Central memory CD8-positive, alpha-beta T cell (primary cell): ENCODE measurements around the gene CNTNAP2.

Source experiments
- ATAC-seq: fragments of 150-1000 bp; cut with Tn5 transposase; replicated peaks from 2 replicates; pipeline ENCODE4 v1.10.0; 2022; ENCODE audit warnings: mild to moderate bottlenecking, moderate FRiP score, moderate number of reproducible peaks; ENCODE audit not compliant: poor library complexity, severe bottlenecking; ENCODE audit errors: extremely low read depth
- DNase-seq, 2 donors: peaks; one replicate each; pipeline ENCODE4 v3.0.0; 2021; ENCODE audit warnings: low spot score in 2 of 2
- H3K27ac Mint-ChIP-seq: one replicate; pipeline ENCODE4 v1.8.0; 2022; ENCODE audit warnings: low read depth, mild to moderate bottlenecking, moderate library complexity, mixed read lengths
- H3K27me3 Mint-ChIP-seq: one replicate; pipeline ENCODE4 v1.8.0; 2022; ENCODE audit warnings: mixed read lengths
- H3K36me3 Mint-ChIP-seq: one replicate; pipeline ENCODE4 v1.8.0; 2022; ENCODE audit warnings: mild to moderate bottlenecking, moderate library complexity, mixed read lengths; ENCODE audit not compliant: insufficient read depth
- H3K4me1 Mint-ChIP-seq: one replicate; pipeline ENCODE4 v1.8.0; 2022; ENCODE audit warnings: mixed read lengths
- H3K4me3 Mint-ChIP-seq: one replicate; pipeline ENCODE4 v1.8.0; 2022; ENCODE audit warnings: mild to moderate bottlenecking, moderate library complexity, mixed read lengths
- H3K9me3 Mint-ChIP-seq: one replicate; pipeline ENCODE4 v1.8.0; 2022; ENCODE audit warnings: mixed read lengths

Gene CNTNAP2

DNA sequence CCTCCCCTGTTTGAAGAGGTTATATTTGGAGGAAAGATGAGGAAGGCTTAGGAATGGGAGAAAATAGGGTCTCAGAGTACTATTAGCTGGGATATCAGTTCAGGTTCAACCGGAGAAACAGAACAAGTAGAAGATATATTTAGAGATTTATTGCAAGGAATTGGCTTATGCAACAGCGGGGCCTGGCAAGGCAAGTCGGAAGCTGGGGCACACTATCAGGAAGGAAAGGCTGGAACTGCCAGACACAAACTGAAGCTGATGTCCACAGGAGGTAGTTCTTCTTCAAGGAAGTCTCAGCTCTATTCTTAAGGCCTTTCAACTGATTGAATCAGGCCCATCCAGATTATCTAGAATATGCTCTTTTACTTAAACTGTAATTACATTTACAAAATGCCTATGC lies 1534.4 kb downstream of the CNTNAP2 start:
- no peaks in the 10 kb centered on the region for H3K36me3 Mint-ChIP-seq
- no peak overlapping the region for H3K4me3 Mint-ChIP-seq
- DNase-seq (no peak), ATAC-seq (no peak)
- no peaks in the 10 kb centered on the region for H3K27me3 Mint-ChIP-seq
- peaks cover 25% of the 10 kb centered on the region for H3K9me3 Mint-ChIP-seq
- H3K27ac Mint-ChIP-seq = no peak overlapping the region
- no peaks in the 10 kb centered on the region for H3K4me1 Mint-ChIP-seq

DNA sequence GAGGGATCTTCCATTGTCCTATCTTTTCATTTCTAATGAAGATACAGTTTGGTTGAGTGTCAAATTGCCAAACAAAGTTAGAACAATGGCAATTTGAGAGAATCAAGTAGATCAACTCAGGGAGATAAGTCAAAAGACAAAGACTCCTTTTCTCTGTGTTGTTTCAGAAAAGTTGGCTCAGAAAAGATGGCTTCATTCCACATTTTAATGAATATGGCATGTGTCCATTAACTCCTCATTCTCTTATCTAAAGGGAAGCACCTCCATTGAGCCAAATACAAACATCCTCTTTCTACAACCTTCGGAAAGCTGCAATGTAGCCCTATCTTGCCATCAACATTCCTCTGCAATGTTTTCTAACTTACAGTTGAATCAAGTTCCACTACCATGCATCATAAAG lies 1535.0 kb downstream of the CNTNAP2 start:
- no peak overlapping the region for H3K4me3 Mint-ChIP-seq
- no peak for ATAC-seq

DNA sequence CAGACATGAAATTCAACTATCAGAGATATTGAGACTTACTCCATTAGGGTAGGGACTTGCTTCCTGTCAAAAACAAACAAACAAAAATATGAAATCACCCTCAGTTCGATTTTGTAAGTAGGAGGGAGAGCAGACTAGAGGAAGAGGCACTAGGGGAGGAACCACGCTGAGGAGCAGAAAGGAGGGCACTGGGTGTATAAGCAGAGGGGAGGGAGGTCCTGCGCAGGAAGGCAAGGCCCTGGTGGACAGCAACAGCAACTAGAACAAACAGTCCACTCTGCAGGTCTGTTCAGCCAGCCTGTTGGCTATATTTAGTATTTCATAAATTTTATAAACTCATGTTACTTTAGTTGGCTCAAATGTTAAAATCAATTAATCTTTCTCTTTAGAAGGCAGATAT lies 1536.9 kb downstream of the CNTNAP2 start:
- Mint-ChIP-seq H3K4me3 (no peak overlapping the region), H3K36me3 (no peaks in the 10 kb centered on the region), H3K27me3 (no peaks in the 10 kb centered on the region), H3K4me1 (no peaks in the 10 kb centered on the region), H3K9me3 (peaks cover 30% of the 10 kb centered on the region), H3K27ac (no peak overlapping the region)
- no peak for DNase-seq
- ATAC-seq = no peak

More for the DNA sequence above, 1535.0 kb downstream of the CNTNAP2 start:
- Mint-ChIP-seq H3K36me3 (no peaks in the 10 kb centered on the region), H3K27ac (no peak overlapping the region), H3K27me3 (no peaks in the 10 kb centered on the region), H3K4me1 (no peaks in the 10 kb centered on the region), H3K9me3 (peaks cover 29% of the 10 kb centered on the region)
- DNase-seq = no peak

DNA sequence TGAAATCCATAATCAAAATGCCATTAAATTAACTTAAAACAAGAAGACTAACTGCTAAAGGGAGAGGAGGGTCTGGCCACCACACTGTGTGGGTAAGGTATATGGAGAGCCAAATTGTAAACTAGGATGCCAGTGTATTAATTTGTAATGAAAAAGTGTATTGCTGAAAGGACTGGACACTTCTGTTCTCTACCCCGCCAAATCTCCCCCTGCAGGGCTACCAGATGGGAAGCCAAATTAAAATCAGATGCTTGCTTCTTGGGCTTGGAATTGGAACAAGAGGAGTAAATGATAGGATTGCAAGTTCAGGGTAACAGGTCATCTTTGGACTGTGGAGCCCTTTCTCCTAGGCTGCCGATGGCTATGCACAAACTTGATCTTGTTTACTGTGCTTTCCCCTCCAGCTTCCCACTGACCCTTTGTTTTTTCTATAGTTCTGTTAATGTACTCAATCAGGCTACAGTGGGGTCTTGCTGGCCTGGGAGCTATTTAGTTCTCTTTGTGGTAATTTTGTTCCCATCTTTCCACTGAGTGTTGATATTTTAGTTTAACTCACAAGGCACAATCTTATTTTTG lies 1541.9 kb downstream of the CNTNAP2 start:
- Mint-ChIP-seq H3K36me3 (no peaks in the 10 kb centered on the region), H3K27ac (no peak overlapping the region), H3K9me3 (peaks cover 21% of the 10 kb centered on the region), H3K4me1 (no peaks in the 10 kb centered on the region), H3K27me3 (no peaks in the 10 kb centered on the region), H3K4me3 (no peak overlapping the region)
- DNase-seq (no peak), ATAC-seq (no peak)

DNA sequence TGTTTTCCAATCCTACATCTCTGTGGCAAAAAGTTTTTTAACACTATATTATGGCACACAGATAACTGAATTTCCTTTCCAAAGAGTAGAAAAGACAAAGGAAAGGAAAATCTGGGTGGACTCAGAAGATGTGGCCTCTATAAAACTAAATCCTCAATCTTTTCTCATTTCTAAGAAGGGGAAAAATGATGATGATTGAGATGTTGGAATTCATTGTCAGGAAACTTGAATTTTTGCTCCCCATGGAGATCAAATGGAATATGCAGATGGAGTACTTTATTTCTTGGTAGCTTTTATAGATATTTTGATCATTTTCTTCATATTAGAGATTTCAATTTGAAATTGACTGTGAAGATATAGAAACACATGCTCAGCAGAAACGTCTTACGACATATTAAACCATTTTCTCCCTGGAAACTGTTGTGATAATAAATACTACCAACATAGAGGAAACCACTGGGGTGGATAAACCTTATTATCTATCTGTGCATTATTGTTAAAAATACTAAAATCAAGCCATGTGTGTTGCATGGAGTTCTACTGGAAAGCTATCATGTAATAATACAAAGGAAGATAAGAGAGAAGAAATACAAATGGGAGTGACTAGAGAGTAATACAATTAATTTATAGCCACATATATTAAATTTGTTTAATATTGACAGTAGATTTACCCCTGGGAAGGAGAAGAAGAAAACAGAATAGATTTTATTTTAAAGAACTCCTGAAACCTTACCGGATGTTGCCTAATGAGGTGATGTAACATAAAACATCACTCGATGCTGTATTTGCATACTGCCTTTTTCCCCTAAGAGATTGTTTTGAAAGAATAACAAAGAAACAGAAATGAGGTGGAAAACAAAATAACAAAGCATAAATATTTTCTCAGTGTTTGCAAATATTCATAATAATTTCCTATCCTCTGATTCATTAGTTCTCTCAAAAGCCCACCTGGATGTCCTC lies 1542.7 kb downstream of the CNTNAP2 start:
- DNase-seq = no peak
- Mint-ChIP-seq H3K27me3 (no peaks in the 10 kb centered on the region), H3K36me3 (no peaks in the 10 kb centered on the region), H3K27ac (no peak overlapping the region), H3K4me1 (no peaks in the 10 kb centered on the region), H3K4me3 (no peak overlapping the region), H3K9me3 (peaks cover 23% of the 10 kb centered on the region)
- ATAC-seq = no peak

DNA sequence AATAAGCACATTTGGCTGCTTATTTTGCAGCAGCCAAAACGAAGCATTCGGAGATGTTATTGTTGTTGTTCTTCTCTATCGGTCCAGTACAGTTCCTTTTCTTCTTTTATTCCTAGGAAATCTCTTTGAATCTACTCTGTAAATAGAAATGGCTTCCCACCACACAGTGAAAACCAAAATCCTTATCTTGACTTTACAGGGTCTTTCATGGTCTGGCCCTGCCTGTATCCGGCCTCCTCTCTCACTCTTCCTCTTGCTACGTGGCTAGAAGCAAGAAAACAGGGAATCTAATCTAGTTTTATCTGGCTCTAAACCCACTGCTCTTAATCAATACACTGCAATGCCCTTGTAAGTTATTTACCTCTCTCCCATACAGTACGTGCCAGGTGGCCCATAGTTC lies 1547.9 kb downstream of the CNTNAP2 start:
- DNase-seq (no peak), ATAC-seq (no peak)
- no peak overlapping the region for H3K27ac Mint-ChIP-seq
- H3K4me3 Mint-ChIP-seq = no peak overlapping the region
- H3K36me3 Mint-ChIP-seq = no peaks in the 10 kb centered on the region
- no peaks in the 10 kb centered on the region for H3K27me3 Mint-ChIP-seq
- H3K9me3 Mint-ChIP-seq = peaks cover 20% of the 10 kb centered on the region
- no peaks in the 10 kb centered on the region for H3K4me1 Mint-ChIP-seq

DNA sequence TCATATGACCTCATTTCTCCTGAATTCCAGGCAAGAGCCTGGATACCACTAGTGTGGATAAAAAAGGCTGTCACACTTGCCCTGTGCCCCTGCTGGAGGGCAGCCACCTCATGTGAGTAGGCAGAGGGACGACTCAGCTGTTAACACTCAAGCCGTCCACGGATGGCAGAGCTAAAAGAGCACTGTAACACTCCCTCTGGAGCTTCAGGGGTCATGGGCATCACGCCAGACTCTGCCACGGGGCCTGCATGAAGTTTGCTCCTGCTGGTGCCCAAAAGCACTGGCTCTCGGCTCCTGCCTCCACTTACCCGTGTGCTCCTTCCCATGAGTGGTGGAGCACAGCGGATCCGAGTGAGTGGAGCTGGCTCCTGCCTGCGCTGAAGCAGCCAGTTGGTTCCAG lies 1554.2 kb downstream of the CNTNAP2 start:
- no peaks in the 10 kb centered on the region for H3K27me3 Mint-ChIP-seq
- no peaks in the 10 kb centered on the region for H3K36me3 Mint-ChIP-seq
- H3K4me1 Mint-ChIP-seq = no peaks in the 10 kb centered on the region
- H3K27ac Mint-ChIP-seq = no peak overlapping the region
- ATAC-seq (no peak), DNase-seq (no peak)
- H3K9me3 Mint-ChIP-seq = peaks cover 14% of the 10 kb centered on the region
- H3K4me3 Mint-ChIP-seq = no peak overlapping the region

DNA sequence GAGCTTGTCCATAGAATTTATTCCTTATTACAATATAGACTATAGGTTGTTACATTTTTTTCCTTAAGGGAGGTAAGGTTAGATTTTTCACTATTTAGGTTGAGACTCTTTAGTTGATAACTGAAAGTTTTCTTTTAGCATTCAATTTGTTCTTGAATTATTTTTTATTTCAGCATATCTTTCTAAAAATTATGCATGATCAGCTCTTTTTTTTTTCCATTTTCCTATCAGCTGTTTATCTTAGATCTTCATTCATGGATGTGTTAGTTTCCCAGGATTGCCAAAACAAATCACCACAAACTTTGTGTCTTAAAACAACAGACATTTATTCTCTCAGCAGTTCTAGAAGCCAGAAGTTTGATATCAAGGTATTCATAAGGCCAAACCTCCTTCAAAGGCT lies 1558.1 kb downstream of the CNTNAP2 start:
- DNase-seq (no peak), ATAC-seq (no peak)
- Mint-ChIP-seq H3K27ac (no peak overlapping the region), H3K4me1 (no peaks in the 10 kb centered on the region), H3K9me3 (peaks cover 10% of the 10 kb centered on the region), H3K27me3 (no peaks in the 10 kb centered on the region), H3K4me3 (no peak overlapping the region), H3K36me3 (no peaks in the 10 kb centered on the region)

DNA sequence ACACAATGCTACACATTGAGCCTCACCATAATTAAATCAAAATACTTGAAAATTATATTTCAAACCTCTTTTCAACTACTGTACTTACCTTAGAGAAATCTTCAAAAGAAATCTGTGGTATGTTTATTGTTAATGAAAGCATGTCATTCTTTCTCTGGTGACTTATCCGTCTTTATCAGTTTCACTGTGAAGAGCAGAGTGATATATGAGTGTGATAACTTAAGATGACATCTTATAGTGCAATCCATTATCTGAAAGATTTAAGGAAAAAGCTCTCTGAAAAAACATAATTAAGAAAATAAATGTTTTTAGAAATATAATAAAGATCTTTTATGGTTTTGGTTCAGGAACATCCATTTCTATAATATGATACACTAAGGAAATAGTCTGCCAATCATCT lies 1562.3 kb downstream of the CNTNAP2 start:
- ATAC-seq = no peak
- H3K9me3 Mint-ChIP-seq = peaks cover 19% of the 10 kb centered on the region
- no peak overlapping the region for H3K4me3 Mint-ChIP-seq
- H3K36me3 Mint-ChIP-seq = no peaks in the 10 kb centered on the region
- no peak overlapping the region for H3K27ac Mint-ChIP-seq
- H3K4me1 Mint-ChIP-seq = no peaks in the 10 kb centered on the region
- no peaks in the 10 kb centered on the region for H3K27me3 Mint-ChIP-seq
- no peak for DNase-seq

DNA sequence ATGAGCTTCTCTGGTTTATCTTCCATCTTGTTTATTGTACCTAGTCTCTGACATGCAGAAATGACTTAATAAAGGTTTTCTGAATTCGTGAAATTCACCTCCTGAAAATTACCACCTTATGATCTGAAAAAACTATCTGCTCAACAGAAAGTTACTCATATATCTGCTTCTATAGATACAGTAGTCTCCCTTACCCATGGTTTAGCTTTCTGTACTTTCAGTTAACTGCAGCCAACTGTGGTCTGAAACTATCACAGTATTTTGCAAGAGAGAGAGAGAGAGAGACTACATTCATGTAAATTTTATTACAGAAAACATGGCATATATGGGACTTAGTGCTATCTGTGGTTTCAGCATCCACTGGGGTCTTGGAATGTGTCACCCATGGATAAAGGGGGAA lies 1564.9 kb downstream of the CNTNAP2 start:
- peaks cover 19% of the 10 kb centered on the region for H3K9me3 Mint-ChIP-seq
- ATAC-seq (no peak), DNase-seq (no peak)
- no peaks in the 10 kb centered on the region for H3K27me3 Mint-ChIP-seq
- H3K36me3 Mint-ChIP-seq = no peaks in the 10 kb centered on the region
- no peaks in the 10 kb centered on the region for H3K4me1 Mint-ChIP-seq
- H3K27ac Mint-ChIP-seq = no peak overlapping the region
- H3K4me3 Mint-ChIP-seq = no peak overlapping the region

DNA sequence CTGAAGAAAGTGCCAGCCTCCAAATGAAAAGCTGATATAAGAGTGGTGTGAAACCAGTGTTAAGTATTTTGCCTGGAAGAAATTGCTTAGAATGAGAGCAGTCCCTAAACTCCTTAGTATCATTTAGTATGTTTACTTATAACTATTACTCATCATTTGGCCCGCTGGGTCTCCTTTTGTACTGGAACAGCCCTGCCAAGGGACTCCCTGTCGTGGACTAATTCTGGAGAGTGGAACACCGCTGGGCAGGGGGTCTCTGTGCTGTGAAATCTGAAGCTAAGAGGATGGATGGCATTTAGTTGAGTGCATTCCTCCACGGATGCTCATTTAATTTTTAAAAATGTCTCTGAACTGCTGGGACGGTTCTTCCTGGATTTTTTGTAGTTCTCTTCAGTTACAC lies 1584.1 kb downstream of the CNTNAP2 start:
- H3K4me1 Mint-ChIP-seq = no peaks in the 10 kb centered on the region
- no peak for ATAC-seq
- peaks cover 40% of the 10 kb centered on the region for H3K9me3 Mint-ChIP-seq
- no peaks in the 10 kb centered on the region for H3K27me3 Mint-ChIP-seq
- no peak overlapping the region for H3K27ac Mint-ChIP-seq
- no peak overlapping the region for H3K4me3 Mint-ChIP-seq
- H3K36me3 Mint-ChIP-seq = no peaks in the 10 kb centered on the region
- DNase-seq = no peak

DNA sequence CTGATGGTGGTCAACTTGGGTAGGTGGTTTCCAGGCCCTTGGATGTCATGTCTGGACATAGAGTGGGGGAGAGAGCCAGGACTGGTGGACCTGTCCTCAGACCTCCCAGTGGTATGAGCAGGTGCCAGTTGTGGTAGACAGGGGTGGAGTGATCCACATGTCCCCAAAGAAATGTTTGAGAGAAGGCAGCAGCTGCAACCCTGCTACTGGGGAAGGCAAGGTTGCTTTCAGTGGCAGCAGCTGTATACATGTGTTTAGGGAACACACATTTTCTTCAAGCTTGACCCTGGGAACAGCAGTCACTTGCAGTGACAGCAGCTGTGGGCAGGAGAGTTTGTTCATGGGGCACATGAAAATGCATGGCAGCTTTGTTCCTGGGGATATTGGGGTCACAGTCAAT lies 1591.3 kb downstream of the CNTNAP2 start:
- ATAC-seq (no peak), DNase-seq (no peak)
- Mint-ChIP-seq H3K36me3 (no peaks in the 10 kb centered on the region), H3K9me3 (peaks cover 43% of the 10 kb centered on the region), H3K27ac (no peak overlapping the region), H3K27me3 (no peaks in the 10 kb centered on the region), H3K4me3 (no peak overlapping the region), H3K4me1 (no peaks in the 10 kb centered on the region)

DNA sequence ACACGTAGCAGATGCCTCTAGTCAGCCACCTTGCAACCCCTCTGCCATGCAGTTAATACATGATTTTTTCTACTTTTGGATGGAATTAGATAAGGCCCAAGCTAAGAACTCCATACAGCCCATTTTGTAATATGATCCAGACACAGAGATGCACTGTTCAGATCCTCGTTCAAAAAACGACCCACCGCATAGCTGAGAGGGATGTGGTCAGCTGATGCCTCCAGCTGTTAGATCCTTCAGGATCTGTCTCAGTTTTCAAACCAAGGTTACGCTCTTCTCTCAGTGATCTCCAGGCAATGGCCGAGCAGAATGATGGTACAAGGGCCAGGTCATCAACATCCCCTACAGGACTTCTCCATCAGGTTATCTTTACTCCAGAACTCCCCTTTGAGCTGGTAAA lies 1592.3 kb downstream of the CNTNAP2 start:
- H3K4me3 Mint-ChIP-seq = no peak overlapping the region
- peaks cover 42% of the 10 kb centered on the region for H3K9me3 Mint-ChIP-seq
- H3K27me3 Mint-ChIP-seq = no peaks in the 10 kb centered on the region
- H3K4me1 Mint-ChIP-seq = no peaks in the 10 kb centered on the region
- H3K27ac Mint-ChIP-seq = no peak overlapping the region
- ATAC-seq = no peak
- H3K36me3 Mint-ChIP-seq = no peaks in the 10 kb centered on the region
- DNase-seq = no peak
